Measurements from ENCODE around the gene OR2L2. TPM values are rescaled to one million over a fixed set of nuclear protein-coding genes. Genes with fewer than 3 reads are reported as not detected.
"Not testable (repeated sequence)": the region's sequence is repeated elsewhere in the genome, so short reads cannot be mapped to it uniquely, and the experiment has no call there.

OR2L2 gene
- total RNA-seq, 4 donors from 2014 or later, result not detected

- H3K4me3 ChIP-seq (ENCODE audit: low read depth, poor library complexity, severe bottlenecking), result no peak overlapping the region
- 67 to 69% methylated on average over 2 of the region's 2 CpGs for WGBS, 2 donors
- DNase-seq (ENCODE audit: low spot score in 2 of 2), result no peak
- TF ChIP-seq CTCF (IDR thresholded peaks at IDR 0.05) (no peak), POLR2A (IDR thresholded peaks at IDR 0.05) (no peak)
- intact Hi-C loops (cut with DNase I; ENCODE audit: low total_unique reads), result no loop called here
Measured at GRCh38 chr1:248055261-248055660, 25.4 kb downstream of the OR2L2 start.

GRCh38 chr1:248065071-248065470 lies 35.2 kb downstream of the OR2L2 start:
- intact Hi-C loops (cut with DNase I; ENCODE audit: low total_unique reads), result no loop called here
- WGBS, 2 donors, result 63 to 66% methylated on average over 2 of the region's 2 CpGs
- TF ChIP-seq POLR2A (IDR thresholded peaks at IDR 0.05) (no peak), CTCF (IDR thresholded peaks at IDR 0.05) (no peak)
- no peak for DNase-seq (ENCODE audit: low spot score in 2 of 2)
- no peak overlapping the region for H3K4me3 ChIP-seq (ENCODE audit: low read depth, poor library complexity, severe bottlenecking)

DNA sequence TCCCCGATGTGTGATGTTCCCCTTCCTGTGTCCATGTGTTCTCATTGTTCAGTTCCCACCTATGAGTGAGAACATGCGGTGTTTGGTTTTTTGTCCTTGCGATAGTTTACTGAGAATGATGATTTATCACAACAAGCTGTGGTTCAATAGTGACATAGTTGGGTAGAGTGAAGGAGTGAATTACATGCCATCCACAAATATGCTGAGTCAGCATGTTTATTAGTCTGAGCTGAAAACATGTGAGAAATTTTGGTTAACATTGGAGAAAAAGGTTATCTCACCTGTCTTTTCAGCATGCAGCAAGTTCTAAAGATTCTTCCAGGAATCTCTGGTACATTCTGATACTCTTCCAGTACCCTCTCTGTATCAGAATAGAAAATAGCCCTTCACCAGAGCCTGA lies 35.7 kb downstream of the OR2L2 start:
- no peak overlapping the region for H3K4me3 ChIP-seq (ENCODE audit: low read depth, poor library complexity, severe bottlenecking)
- TF ChIP-seq POLR2A (IDR thresholded peaks at IDR 0.05) (no peak), CTCF (IDR thresholded peaks at IDR 0.05) (no peak)
- 86 to 97% methylated on average over 3 of the region's 3 CpGs for WGBS, 2 donors
- intact Hi-C loops (cut with DNase I; ENCODE audit: low total_unique reads), result no loop called here
- no peak for DNase-seq (ENCODE audit: low spot score in 2 of 2)

GRCh38 chr1:248083864-248084263 lies 54.0 kb downstream of the OR2L2 start:
- H3K4me3 ChIP-seq (ENCODE audit: low read depth, poor library complexity, severe bottlenecking); DNase-seq (ENCODE audit: low spot score in 2 of 2); intact Hi-C loops (cut with DNase I; ENCODE audit: low total_unique reads): not testable (repeated sequence)
- WGBS, 2 donors, result 74 to 82% methylated on average over 4 to 5 of the region's 17 CpGs

Other genes starting within 250 kb of the OR2L2 start
- not detected for gene OR14A16, start 206.0 kb upstream of the OR2L2 start, total RNA-seq
- gene OR11L1, start 188.2 kb upstream of the OR2L2 start, total RNA-seq, result not detected
- gene TRIM58, start 172.9 kb upstream of the OR2L2 start, total RNA-seq, result 1 to 10 TPM in 2 of 4 donors, under 1 TPM in 2; 0.29 to 8.6 (median 2.0) TPM
- 1 to 10 TPM in 1 of 4 donors, under 1 TPM in 1, not detected in 2; 0.36 to 2.6 TPM for gene OR2W3, start 134.5 kb upstream of the OR2L2 start, total RNA-seq
- gene OR2T8, start 109.8 kb upstream of the OR2L2 start, total RNA-seq, result 1 to 10 TPM in 1 of 4 donors, not detected in 3; 4.3 TPM
- not detected for gene OR2AJ1, start 105.2 kb upstream of the OR2L2 start, total RNA-seq
- not detected for gene OR2L8, start 81.2 kb upstream of the OR2L2 start, total RNA-seq
- not detected for gene OR2AK2, start 64.8 kb upstream of the OR2L2 start, total RNA-seq
- not detected for gene OR2L5, start 16.4 kb upstream of the OR2L2 start, total RNA-seq
- gene OR2L3, start 16.8 kb downstream of the OR2L2 start, total RNA-seq, result under 1 TPM in 1 of 4 donors, not detected in 3; 0.06 TPM
- not detected for gene OR2L13, start 65.1 kb downstream of the OR2L2 start, total RNA-seq
- gene OR2M5, start 115.1 kb downstream of the OR2L2 start, total RNA-seq, result not detected
- not detected for gene OR2M2, start 144.8 kb downstream of the OR2L2 start, total RNA-seq
- not detected for gene OR2M3, start 167.2 kb downstream of the OR2L2 start, total RNA-seq
- not detected for gene OR2M4, start 201.3 kb downstream of the OR2L2 start, total RNA-seq
- not detected for gene OR2T33, start 247.9 kb downstream of the OR2L2 start, total RNA-seq

Data from lower leg skin (tissue), 4 donors.